HG03095 (cell line): ENCODE results near the gene GBA2.

Experiments used
- ATAC-seq: cut with Tn5 transposase; IDR thresholded peaks from one replicate; pipeline ENCODE4 v1.9.1; 2021; ENCODE audit warnings: moderate library complexity; ENCODE audit not compliant: unreplicated experiment

Gene GBA2

GRCh38 chr9:35748858-35749514 lies at the start of gene GBA2, which contains the start of gene RGP1:
Gene GBA2, minus strand, starts transcription at chr9:35749228. Its CDS starts 524 bp downstream, at chr9:35748704.
Gene RGP1, plus strand, starts transcription at chr9:35749287. Its CDS starts 469 bp downstream, at chr9:35749756.
- peak; percentile 72 for ATAC-seq

DNA sequence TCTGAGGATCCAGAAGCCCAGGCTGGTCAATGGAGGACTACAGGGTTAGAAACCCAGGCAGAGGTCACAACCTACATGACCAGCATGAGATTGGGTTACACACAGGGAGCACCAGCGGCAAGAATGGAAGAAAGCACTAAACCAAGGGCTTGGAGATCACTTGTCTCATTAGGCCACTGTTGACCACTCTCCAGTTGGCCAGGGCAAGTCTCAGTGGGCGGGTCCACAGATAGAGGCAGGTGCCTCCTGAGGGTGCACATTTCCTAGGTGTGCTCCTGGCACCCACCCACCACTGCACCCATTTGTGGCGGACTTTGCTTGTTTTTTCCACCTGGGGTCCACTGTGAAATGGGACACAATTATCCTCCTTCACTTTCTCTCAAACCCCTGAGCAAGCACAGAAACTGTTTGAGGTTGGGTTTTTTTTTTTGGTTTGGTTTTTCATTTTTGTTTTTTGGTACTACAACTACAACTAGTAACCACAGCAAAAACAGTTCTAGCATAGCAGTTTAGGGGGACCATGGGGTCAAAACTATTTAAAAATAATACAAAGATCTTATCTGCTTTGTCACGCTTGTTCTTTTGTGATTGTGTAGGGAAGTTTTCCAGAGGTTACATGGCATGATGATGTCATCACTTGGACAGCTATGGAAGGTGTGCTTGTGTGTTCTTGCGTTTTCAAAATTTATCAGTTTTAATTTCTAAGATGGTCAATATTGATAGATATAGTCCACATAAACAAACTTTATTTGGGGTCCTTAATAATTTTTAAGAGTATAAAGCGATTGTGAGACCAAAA lies 48.5 kb upstream of the GBA2 start:
- ATAC-seq: no peak

DNA sequence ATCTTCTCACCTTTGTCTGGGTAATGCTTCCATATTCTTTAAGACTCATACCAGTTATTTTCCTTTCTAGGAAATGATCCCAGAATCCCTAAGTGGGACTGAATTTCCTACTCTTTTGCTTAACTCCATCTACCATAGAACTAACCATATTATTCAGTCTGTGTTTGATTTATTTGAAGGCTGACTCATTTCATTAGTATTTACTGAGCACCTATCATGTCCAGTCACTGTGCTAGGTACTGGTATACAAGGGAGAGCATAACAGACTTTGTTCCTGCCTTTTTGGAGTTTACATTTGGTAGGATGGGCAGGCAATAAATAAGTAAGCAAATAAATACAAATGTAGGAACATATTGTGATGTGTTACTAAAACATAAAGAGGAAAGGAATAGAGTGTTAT lies 46.7 kb upstream of the GBA2 start:
- ATAC-seq: no peak

- ATAC-seq: no peak
Observed at GRCh38 chr9:35793461-35793860, 44.4 kb upstream of the GBA2 start.

DNA sequence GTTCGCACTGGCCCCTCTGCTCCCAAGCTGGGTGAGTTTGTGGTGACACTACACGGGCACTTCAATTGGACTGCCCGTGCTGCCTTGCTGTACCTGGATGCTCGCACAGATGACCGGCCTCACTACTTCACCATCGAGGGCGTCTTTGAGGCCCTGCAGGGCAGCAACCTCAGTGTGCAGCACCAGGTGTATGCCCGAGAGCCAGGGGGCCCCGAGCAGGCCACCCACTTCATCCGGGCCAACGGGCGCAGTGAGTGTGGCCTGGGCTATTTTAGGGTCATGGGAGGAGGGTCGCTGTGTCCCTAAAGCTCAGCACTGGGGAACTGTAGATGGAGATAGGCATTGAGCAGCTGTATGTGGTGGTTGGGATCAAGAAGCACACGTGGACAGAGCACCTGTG lies 43.8 kb upstream of the GBA2 start:
- ATAC-seq: no peak

- no peak for ATAC-seq
Observed at GRCh38 chr9:35792024-35792813, 43.2 kb upstream of the GBA2 start.

- ATAC-seq: no peak
Observed at GRCh38 chr9:35791297-35791921, 42.4 kb upstream of the GBA2 start, which contains the start of gene NPR2. Gene NPR2, plus strand, starts transcription at chr9:35791591. Its CDS starts 818 bp downstream, at chr9:35792409.

DNA sequence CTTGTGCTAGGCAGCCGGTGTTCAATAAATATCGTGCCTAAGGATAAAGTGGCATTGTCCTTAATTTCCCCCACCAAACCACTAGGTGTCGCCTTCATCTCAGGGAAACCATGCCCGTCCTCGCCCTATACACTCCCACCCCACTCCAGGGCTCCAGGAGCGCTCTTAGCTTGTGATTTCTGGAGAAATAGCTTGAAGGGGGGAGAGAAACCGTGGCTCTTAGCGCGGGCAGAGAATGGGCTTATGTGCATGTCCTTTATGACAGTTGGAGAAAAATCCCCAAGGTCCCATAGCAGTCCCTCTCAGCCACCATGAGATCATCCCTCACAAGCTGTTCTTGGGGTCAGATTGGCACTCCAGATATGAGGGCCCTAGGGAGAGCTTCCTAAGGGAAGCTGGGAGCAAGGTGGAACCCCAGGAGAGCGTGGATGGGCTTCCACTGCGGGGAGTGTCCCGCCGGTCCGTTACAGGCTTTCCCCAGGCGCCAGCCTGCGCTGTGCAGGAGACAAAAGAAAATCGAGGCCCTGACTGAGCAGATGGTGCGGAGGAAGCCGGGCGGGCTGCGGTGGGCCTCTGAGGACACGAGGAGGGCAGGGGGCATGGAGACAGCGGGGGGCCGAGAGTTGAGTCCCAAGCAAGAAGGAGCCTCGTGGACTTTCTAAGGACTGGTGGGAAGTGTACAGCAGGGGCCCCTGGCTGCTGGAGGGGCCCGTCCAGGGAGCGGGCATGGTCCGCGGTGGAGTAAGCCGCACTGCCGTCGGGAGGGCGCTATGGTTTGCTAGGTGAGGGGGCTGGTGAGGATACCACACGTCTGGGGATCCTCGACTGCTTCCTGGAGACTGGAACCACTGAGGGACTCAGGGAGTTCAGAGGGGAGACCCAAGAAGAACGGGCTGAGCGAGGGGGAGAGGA lies 41.6 kb upstream of the GBA2 start:
- ATAC-seq: peak; percentile 64

- ATAC-seq: no peak
Observed at GRCh38 chr9:35790025-35790384, 41.0 kb upstream of the GBA2 start.

DNA sequence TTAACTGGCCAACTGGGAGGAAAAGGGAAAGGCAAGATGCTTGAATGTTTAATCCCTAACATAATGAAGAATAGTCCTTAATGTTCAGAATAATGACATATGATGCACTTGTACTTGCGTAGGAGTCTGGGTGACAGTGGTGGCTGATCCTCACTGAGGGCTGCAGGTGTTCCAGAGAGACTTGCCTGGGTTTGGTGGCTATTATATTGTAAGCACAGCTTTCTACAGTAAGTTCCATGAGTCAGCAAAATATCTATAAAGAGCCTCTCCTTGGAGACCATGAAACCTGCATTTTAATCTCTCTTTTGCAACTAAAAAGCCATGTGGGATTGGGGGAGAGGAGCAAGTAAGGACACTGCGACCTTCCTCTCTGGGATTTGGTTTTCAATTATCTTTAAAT lies 40.5 kb upstream of the GBA2 start:
- no peak for ATAC-seq

DNA sequence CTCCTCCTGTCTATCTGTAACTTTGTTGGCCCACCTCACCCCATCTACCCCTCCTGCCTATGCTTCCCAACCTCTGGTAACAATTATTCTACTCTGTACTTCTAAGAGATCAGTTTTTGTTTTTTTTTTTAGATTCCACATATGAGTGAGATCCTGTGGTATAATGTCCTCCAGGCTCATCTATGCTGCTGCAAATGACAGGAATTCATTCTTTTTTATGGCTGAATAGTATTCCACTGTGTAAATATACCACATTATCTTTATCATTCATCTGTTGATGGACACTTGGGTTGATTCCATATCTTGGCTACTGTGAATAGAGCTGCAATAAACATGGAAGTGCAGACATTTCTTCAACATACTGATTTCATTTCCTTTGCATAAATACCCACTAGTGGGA lies 34.4 kb upstream of the GBA2 start:
- no peak for ATAC-seq

- no peak for ATAC-seq
Observed at GRCh38 chr9:35781066-35781465, 32.0 kb upstream of the GBA2 start.

GRCh38 chr9:35778496-35778895 lies 29.5 kb upstream of the GBA2 start:
- ATAC-seq: no peak

DNA sequence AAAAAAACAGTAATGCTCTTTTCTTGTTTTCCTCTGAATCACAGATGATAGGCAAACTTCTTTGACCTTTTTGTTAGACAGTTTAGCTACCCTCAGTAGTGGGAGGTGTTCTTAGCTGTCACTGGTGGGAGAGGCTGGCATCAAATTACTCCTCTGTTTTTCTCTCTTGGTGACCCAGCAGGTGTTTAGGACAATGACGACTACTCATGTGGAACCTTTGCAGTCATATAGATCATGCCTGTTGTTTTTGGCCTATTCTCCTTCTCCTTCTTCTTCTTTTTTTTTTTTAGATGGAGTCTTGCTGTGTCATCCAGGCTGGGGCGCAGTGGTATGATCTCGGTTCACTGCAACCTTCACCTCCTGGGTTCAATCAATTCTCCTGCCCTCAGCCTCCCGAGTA lies 27.0 kb upstream of the GBA2 start:
- ATAC-seq: no peak

GRCh38 chr9:35774907-35775635 lies 26.0 kb upstream of the GBA2 start:
- no peak for ATAC-seq

DNA sequence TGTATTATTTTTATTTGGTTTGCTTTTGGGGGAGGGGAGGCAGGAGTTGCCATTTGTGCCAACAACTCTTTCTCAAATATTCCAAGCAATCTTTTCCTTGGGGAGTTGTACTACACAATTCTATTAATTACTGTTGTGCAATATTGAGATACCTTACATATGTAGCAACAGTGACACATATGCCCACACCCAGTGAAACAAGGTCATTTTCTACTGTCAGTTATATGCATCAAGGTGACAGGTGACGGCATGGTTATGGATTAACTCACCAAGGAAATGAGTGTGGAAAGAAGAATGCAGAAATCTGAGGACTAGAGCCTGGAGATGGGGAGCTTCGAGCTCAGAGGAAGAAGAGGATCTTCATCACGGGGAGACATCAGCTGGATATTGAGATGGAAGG lies 22.9 kb upstream of the GBA2 start:
- no peak for ATAC-seq

GRCh38 chr9:35771534-35771933 lies 22.5 kb upstream of the GBA2 start:
- ATAC-seq: no peak

DNA sequence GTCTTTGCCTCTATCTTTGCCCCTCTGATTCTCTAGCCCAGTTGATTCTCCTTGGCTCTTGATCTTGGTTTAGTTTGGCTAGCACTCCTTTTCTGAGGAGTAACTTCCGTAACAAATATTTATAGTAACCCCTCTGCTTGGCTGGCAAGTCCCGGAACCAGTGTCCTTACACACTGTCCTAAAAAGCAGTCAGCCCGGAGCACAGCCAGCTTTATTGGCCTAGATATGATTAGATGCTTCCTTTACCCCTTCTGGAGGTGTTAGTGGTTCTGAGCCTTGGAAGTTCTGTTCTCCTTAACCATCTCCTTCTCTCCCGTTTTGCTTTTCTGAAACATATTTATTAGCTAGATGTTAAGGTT lies 22.0 kb upstream of the GBA2 start:
- ATAC-seq: no peak

- ATAC-seq: no peak
Observed at GRCh38 chr9:35769763-35770162, 20.7 kb upstream of the GBA2 start.

DNA sequence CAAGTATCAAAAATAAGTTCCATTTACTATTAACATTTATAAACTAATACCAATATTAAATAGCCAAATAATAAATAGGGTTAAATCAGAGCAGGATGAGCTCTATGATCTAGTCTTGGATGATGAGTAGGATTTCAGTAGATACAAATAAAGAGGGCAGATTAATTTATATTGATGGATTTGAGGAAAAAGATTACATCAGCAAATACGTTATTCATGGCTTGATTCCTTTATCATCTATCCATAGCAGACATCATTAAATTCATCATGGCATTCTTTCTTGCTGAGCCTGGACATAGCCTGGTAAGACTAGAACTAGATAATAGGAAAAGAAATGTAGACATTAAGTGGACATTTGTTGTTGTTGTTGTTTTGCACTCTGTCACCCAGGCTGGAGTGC lies 18.4 kb upstream of the GBA2 start:
- no peak for ATAC-seq
